ENCODE measurements around the gene PDE4DIP. TPM values are rescaled to one million over a fixed set of nuclear protein-coding genes. Genes with fewer than 3 reads are reported as not detected.
"Not testable (repeated sequence)": the region's sequence is repeated elsewhere in the genome, so short reads cannot be mapped to it uniquely, and the experiment has no call there.

The PDE4DIP gene
- total RNA-seq (1,000 to 10,000 TPM; 1,463 to 2,379 (median 1,612) TPM), polyA plus RNA-seq (857 TPM)
- long read RNA-seq, donor 1, full-length matches to known transcripts = 55 of 647 reads
- long read RNA-seq, donor 1, partial matches to known transcripts = 487 of 647 reads
- long read RNA-seq, donor 1, other reads (novel, unspliced or antisense) = 105 of 647 reads
- long read RNA-seq, donor 2, full-length matches to known transcripts = 25 of 285 reads
- long read RNA-seq, donor 2, partial matches to known transcripts = 177 of 285 reads
- long read RNA-seq, donor 2, other reads (novel, unspliced or antisense) = 83 of 285 reads
- long read RNA-seq, donor 3, full-length matches to known transcripts = 89 of 1,307 reads
- long read RNA-seq, donor 3, partial matches to known transcripts = 1,095 of 1,307 reads
- long read RNA-seq, donor 3, other reads (novel, unspliced or antisense) = 123 of 1,307 reads
- long read RNA-seq, donor 4, full-length matches to known transcripts = 56 of 446 reads
- long read RNA-seq, donor 4, partial matches to known transcripts = 280 of 446 reads
- long read RNA-seq, donor 4, other reads (novel, unspliced or antisense) = 110 of 446 reads

DNA sequence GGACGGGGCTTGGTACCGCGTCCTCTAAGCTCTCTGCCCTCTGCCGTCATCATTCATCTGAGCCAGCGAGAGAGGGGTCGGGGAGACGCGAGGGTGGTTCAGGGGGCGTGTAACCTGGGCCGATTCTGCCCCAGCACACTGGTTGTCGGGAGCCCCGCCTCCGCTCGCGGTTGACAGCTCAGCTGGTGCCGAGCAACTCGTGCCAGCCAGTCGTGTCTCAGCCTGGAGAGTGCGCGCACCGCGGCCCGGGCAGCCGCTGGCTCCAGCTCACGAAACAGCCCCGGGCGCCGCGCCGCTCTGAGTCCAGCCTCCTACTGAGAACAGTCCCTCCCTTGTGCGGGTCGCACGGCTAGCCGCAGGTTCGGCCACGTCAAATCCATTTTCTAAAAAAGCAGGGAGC is at the start of gene PDE4DIP:
TSS of gene PDE4DIP (plus strand) at position 209 of the 400 bp plus-strand sequence. CDS start 347 bp downstream, outside the sequence.
- intact Hi-C loops (cut with DNase I); H3K27ac ChIP-seq (ENCODE audit: low read length); H3K9me3 ChIP-seq (ENCODE audit: control insufficient read depth, low read length); H3K4me1 ChIP-seq (ENCODE audit: control insufficient read depth, insufficient read depth, low read length); H3K4me3 ChIP-seq (ENCODE audit: low read length); H3K27me3 ChIP-seq (ENCODE audit: control insufficient read depth, insufficient read depth): not testable (repeated sequence)
- DNase-seq = peak; percentile 38 to 79 (median 70)
- ATAC-seq = peak; percentile 97
- under 1% methylated on average over 12 of the region's 36 CpGs for WGBS

GRCh38 chr1:148808268-148808928 is 35.8 kb upstream of the PDE4DIP start:
- H3K27ac ChIP-seq (ENCODE audit: low read length) = not testable (repeated sequence)
- WGBS = no CpG with 5 or more reads among the region's 50 CpGs

GRCh38 chr1:148808929-148809283 is 35.3 kb upstream of the PDE4DIP start:
- no CpG with 5 or more reads among the region's 6 CpGs for WGBS
- H3K4me3 ChIP-seq (ENCODE audit: low read length); H3K27me3 ChIP-seq (ENCODE audit: control insufficient read depth, insufficient read depth); intact Hi-C loops (cut with DNase I); H3K9me3 ChIP-seq (ENCODE audit: control insufficient read depth, low read length); ATAC-seq; H3K27ac ChIP-seq (ENCODE audit: low read length); H3K4me1 ChIP-seq (ENCODE audit: control insufficient read depth, insufficient read depth, low read length); DNase-seq: not testable (repeated sequence)

More at GRCh38 chr1:148808268-148808928, 35.8 kb upstream of the PDE4DIP start:
- H3K27me3 ChIP-seq (ENCODE audit: control insufficient read depth, insufficient read depth); H3K4me3 ChIP-seq (ENCODE audit: low read length); H3K9me3 ChIP-seq (ENCODE audit: control insufficient read depth, low read length); intact Hi-C loops (cut with DNase I); DNase-seq; H3K4me1 ChIP-seq (ENCODE audit: control insufficient read depth, insufficient read depth, low read length): not testable (repeated sequence)
- peak; percentile 39 to 54 for ATAC-seq

- H3K27me3 ChIP-seq (ENCODE audit: control insufficient read depth, insufficient read depth); H3K9me3 ChIP-seq (ENCODE audit: control insufficient read depth, low read length); H3K4me1 ChIP-seq (ENCODE audit: control insufficient read depth, insufficient read depth, low read length); ATAC-seq; DNase-seq; H3K4me3 ChIP-seq (ENCODE audit: low read length); H3K27ac ChIP-seq (ENCODE audit: low read length); intact Hi-C loops (cut with DNase I): not testable (repeated sequence)
- 72% methylated on average over 1 of the region's 7 CpGs for WGBS
Measured at GRCh38 chr1:148822180-148822579, 22.0 kb upstream of the PDE4DIP start.

DNA sequence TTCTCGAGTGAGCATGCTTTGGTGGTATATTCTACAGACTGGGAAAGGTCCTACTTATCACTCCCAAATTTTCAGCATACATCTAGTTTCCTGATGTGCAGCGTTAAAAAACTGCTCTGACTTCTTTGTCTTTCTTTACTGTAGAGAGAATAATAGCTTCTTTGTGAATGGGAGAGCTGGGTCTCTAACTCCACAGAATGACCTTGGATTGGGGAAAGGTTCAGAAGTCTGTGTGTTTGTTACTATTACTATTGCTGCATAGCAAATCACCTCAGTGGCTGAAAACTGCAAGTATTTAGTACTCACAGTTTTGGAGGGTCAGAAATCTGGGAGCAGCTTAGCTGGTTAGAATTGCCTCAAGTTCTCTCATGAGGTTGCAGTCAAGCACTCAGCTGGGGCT is 20.4 kb upstream of the PDE4DIP start:
- H3K9me3 ChIP-seq (ENCODE audit: control insufficient read depth, low read length); ATAC-seq; H3K4me3 ChIP-seq (ENCODE audit: low read length); H3K4me1 ChIP-seq (ENCODE audit: control insufficient read depth, insufficient read depth, low read length); DNase-seq; H3K27ac ChIP-seq (ENCODE audit: low read length); intact Hi-C loops (cut with DNase I); H3K27me3 ChIP-seq (ENCODE audit: control insufficient read depth, insufficient read depth): not testable (repeated sequence)
- no CpG with 5 or more reads among the region's 2 CpGs for WGBS

DNA sequence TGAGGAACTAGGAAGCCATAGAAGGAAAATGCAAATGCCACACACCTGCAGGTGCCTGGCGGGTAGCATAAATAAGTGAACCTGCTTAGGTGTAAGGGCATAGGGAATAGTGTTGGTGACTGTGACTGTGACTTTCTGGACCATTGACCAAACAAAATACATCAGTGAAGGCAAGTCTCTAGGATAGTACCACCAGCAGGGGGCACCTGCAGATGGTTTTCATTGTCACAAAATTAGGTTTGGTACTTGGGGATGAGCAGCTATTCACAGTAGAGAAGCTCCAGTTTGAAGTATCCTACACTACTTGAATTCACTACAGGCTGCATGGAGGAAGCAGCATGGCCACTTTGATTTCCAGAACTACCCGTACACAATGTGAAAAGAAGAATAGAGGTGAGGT is 19.2 kb upstream of the PDE4DIP start:
- DNase-seq; H3K9me3 ChIP-seq (ENCODE audit: control insufficient read depth, low read length); H3K27ac ChIP-seq (ENCODE audit: low read length); H3K27me3 ChIP-seq (ENCODE audit: control insufficient read depth, insufficient read depth); H3K4me1 ChIP-seq (ENCODE audit: control insufficient read depth, insufficient read depth, low read length); H3K4me3 ChIP-seq (ENCODE audit: low read length); intact Hi-C loops (cut with DNase I): not testable (repeated sequence)
- no CpG with 5 or more reads among the region's 2 CpGs for WGBS
- peak; percentile 75 to 86 for ATAC-seq

DNA sequence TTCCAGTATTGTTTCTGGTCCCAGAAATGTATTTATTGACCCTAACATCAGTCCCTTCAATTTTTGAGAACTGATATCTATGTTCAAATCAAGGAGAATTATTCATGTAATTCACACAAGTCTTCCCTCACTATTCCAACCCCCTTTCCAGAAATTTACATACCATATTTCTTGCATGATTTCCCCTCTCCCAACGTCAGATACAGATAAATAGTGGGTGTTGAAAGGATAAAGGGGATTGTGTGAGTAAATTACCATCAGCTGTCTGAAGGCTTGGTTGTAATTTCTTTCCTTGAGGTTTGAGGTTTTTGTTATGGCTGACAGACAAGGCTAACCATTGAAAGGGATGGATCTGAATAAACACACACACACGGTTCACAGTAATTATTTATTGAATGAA is 15.7 kb upstream of the PDE4DIP start:
- not testable (repeated sequence) for ATAC-seq

DNA sequence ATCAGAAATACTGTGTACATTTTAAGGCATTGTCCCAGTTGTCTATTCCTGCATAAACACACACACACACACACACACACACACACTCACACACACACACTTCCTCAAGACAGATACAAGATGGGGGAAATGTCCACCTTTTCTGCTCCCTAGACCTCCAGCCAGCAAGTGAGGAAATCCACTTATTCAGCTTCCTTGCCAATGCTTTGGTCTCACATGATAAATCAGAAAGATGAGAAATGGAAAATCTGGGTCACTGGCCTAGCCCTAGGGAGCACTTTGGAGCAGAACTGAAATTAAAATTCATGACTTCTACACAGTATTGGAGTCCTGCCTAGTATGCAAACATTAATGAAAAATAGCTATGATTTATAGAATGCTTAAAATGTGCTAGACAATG is 15.3 kb upstream of the PDE4DIP start:
- H3K27ac ChIP-seq (ENCODE audit: low read length); H3K27me3 ChIP-seq (ENCODE audit: control insufficient read depth, insufficient read depth); H3K4me3 ChIP-seq (ENCODE audit: low read length); H3K9me3 ChIP-seq (ENCODE audit: control insufficient read depth, low read length); H3K4me1 ChIP-seq (ENCODE audit: control insufficient read depth, insufficient read depth, low read length); intact Hi-C loops (cut with DNase I): not testable (repeated sequence)
- ATAC-seq = peak in 1 of 2 donors; percentile 51
- peak in 1 of 3 donors; percentile 2 for DNase-seq

More for the DNA sequence above, 15.7 kb upstream of the PDE4DIP start:
- WGBS = 61% methylated on average over 1 of the region's 2 CpGs
- intact Hi-C loops (cut with DNase I); H3K9me3 ChIP-seq (ENCODE audit: control insufficient read depth, low read length); DNase-seq; H3K27me3 ChIP-seq (ENCODE audit: control insufficient read depth, insufficient read depth); H3K4me1 ChIP-seq (ENCODE audit: control insufficient read depth, insufficient read depth, low read length); H3K4me3 ChIP-seq (ENCODE audit: low read length); H3K27ac ChIP-seq (ENCODE audit: low read length): not testable (repeated sequence)

GRCh38 chr1:148829365-148829764 is 14.9 kb upstream of the PDE4DIP start:
- H3K4me1 ChIP-seq (ENCODE audit: control insufficient read depth, insufficient read depth, low read length); H3K9me3 ChIP-seq (ENCODE audit: control insufficient read depth, low read length); H3K27me3 ChIP-seq (ENCODE audit: control insufficient read depth, insufficient read depth); DNase-seq; intact Hi-C loops (cut with DNase I); H3K4me3 ChIP-seq (ENCODE audit: low read length); H3K27ac ChIP-seq (ENCODE audit: low read length): not testable (repeated sequence)
- ATAC-seq = peak in 1 of 2 donors; percentile 42
- no CpG with 5 or more reads among the region's 3 CpGs for WGBS

GRCh38 chr1:148841262-148841661 is 3.0 kb upstream of the PDE4DIP start:
- ATAC-seq; H3K4me1 ChIP-seq (ENCODE audit: control insufficient read depth, insufficient read depth, low read length); DNase-seq; H3K27me3 ChIP-seq (ENCODE audit: control insufficient read depth, insufficient read depth); H3K4me3 ChIP-seq (ENCODE audit: low read length); intact Hi-C loops (cut with DNase I); H3K9me3 ChIP-seq (ENCODE audit: control insufficient read depth, low read length); H3K27ac ChIP-seq (ENCODE audit: low read length): not testable (repeated sequence)
- WGBS = no CpG with 5 or more reads among the region's 1 CpG

DNA sequence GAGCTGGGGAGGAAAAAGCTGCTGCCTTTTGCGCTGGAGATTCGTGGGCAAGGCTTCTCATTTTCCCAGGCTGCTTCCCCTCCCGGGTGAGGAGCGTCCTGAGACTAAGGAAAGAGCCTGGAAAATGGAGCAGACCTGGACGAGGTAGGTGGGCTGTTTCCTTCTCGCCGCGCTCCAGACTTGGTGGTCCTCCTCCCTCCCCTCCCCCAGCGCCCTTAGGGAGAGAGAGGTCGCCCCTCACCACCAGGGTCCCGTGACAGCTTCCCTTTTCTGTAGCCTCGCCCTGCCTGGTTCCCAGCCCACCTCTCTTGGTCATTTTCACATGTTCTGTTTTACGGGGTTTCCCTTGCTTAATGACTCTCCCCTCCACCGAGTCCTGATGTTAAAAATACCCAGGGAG is 423 bp downstream of the PDE4DIP start:
- intact Hi-C loops (cut with DNase I); H3K4me1 ChIP-seq (ENCODE audit: control insufficient read depth, insufficient read depth, low read length); DNase-seq; H3K27ac ChIP-seq (ENCODE audit: low read length); H3K27me3 ChIP-seq (ENCODE audit: control insufficient read depth, insufficient read depth); H3K9me3 ChIP-seq (ENCODE audit: control insufficient read depth, low read length); H3K4me3 ChIP-seq (ENCODE audit: low read length): not testable (repeated sequence)
- WGBS = no CpG with 5 or more reads among the region's 14 CpGs
- peak; percentile 15 to 52 for ATAC-seq
